Raji (cell line): ENCODE measurements around the gene HPN.

Source experiments
- POLR2A ChIP-seq: IDR thresholded peaks from 2 replicates; pipeline ENCODE4 v1.6.1; 2011; ENCODE audit warnings: low read depth, low read length, control low read depth; ENCODE audit not compliant: insufficient read depth

The HPN gene

GRCh38 chr19:35041548-35042055 lies at the start of gene HPN:
TSS of gene HPN (plus strand) at chr19:35041721. CDS start at chr19:35042507, 786 bp downstream.
- TF ChIP-seq POLR2A: no peak

DNA sequence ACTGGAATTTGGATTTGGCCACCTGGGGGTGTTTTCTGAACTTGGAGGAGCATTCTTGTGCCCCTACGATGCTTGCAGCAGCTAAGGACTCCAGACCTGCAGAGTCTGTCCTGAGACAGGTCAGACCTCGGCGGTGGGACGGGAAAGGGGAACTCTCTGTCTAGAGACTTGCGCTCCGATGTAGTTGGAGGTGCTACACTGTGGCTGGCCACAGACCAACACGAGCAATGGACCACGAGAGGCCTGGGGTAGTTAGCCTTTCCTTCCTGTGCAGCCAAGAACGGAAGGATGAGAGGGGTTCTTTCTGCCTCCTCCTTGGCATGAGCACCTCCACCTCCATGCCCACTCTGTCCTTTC lies 47.3 kb upstream of the HPN start:
- no peak for TF ChIP-seq POLR2A

- TF ChIP-seq POLR2A: no peak
Observed at GRCh38 chr19:34994643-34995541, 46.6 kb upstream of the HPN start.

DNA sequence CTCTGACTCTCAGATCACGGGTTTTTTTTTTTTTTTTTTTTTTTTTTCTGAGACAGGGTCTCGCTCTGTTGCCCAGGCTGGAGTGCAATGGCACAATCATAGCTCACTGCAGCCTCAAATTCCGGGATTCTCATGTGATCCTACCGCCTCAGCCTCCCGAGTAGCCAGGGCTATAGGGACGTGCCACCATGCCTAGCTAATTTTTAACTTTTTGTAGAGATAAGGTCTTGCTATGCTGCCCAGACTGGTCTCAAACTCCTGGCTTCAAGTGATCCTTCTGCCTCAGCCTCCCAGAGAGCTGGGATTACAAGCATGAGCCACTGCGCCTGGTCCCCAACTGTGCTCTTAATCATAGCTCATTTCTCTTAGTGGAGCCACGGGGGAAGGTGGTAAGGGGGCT lies 46.0 kb upstream of the HPN start:
- TF ChIP-seq POLR2A: no peak

- no peak for TF ChIP-seq POLR2A
Observed at GRCh38 chr19:34997071-34997617, 44.4 kb upstream of the HPN start.

DNA sequence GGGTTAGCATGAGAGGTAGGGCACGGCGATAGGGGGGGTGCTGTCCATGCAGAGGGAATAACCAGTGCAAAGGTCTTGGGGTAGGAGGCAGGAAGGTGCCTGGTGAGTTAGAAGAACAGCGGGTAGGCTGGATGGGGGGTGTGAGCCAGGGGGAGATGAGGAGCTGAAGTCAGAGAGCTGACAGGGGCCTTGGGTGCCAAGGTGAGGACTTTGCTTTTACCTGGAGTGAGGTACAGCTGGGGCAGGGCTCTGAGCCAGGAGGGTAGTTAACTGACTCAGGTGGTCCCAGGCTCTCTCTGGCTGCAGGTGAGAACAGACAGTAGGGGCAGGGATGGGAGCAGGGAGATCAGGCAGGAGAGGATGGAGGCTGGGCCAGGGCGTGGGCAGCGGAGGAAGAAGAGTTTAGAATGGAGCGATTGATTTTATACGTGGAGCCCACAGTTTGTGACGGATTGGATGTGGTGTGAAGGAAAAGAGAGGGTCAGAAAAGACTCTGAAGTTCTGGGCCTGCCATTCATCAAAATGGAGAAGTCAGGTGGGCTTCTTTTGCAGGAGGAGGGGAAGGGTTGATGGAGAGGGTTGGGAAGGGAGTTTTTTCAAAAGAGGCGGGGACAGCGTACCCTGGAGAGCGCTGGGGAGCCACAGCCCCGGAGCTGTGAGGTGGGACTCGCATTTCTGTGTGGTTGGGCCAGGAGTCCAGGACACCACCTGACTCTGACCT lies 42.6 kb upstream of the HPN start:
- TF ChIP-seq POLR2A: no peak

- peak; percentile 56; the same call in 1 of the 2 replicates for TF ChIP-seq POLR2A
Observed at GRCh38 chr19:34999498-35000337, 41.8 kb upstream of the HPN start, which contains the start of gene GRAMD1A. TSS of gene GRAMD1A (plus strand) at chr19:35000323. CDS start at chr19:35000479, 156 bp downstream.

- TF ChIP-seq POLR2A: peak; percentile 57
Observed at GRCh38 chr19:35000338-35000646, 41.2 kb upstream of the HPN start.

- peak; percentile 56 for TF ChIP-seq POLR2A
Observed at GRCh38 chr19:35000647-35001501, 40.6 kb upstream of the HPN start.

DNA sequence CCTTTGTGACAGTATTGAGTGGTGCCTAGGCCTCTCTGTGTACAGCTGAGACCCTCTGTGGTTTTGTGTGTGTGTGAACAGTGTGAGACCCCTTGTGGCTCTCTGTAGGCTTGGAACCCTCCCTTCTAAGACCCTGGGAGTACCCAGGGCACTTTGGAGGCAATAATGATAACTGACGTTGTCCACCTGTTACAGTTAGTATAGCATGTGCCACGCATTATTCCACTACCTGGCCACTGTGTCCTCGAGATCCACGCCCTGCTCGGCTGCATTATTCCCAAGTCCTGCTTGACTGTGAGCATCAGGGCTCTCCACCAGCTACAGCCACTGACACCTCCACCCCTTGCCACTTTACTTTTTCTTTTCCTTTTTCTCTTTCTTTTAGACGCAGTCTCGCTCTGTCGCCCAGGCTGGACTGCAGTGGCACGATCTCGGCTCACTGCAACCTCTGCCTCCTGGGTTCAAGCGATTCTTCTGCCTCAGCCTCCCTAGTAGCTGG lies 39.4 kb upstream of the HPN start:
- no peak for TF ChIP-seq POLR2A

DNA sequence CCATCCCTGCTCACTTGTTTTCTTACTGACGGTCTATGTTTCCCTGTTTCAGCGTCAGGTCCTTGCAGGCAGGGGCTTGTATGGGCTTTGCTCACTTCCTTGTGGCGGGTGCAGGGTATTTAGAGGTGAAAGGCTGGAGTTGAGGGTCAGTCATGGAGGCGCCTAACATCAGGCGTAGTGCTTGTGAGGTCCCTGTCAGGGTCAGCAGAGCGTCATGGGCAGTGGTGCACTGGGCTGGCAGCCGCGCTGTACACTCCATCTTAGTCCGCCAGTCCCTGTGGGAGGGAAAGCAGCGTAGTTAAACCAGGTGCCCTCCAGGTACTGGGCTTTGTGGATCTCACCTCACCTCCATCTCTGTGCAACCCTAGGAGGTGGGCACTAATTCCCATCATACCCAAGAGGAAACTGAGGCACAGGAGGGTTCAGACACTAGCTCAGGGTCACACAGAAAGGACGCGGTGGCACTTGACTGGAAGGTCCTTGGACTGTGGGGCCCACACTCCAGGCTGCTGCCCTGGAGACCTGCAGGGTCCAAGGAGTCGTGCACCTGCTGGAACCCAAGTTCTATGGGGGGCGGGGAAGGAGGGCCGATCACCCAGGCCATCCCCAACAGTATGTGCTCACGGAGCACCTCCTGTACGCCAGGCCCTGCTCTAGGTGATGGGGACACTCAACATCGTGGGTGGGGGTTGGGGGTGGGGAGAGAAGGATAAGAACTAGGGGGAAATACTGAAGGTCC lies 36.8 kb upstream of the HPN start:
- TF ChIP-seq POLR2A: no peak

DNA sequence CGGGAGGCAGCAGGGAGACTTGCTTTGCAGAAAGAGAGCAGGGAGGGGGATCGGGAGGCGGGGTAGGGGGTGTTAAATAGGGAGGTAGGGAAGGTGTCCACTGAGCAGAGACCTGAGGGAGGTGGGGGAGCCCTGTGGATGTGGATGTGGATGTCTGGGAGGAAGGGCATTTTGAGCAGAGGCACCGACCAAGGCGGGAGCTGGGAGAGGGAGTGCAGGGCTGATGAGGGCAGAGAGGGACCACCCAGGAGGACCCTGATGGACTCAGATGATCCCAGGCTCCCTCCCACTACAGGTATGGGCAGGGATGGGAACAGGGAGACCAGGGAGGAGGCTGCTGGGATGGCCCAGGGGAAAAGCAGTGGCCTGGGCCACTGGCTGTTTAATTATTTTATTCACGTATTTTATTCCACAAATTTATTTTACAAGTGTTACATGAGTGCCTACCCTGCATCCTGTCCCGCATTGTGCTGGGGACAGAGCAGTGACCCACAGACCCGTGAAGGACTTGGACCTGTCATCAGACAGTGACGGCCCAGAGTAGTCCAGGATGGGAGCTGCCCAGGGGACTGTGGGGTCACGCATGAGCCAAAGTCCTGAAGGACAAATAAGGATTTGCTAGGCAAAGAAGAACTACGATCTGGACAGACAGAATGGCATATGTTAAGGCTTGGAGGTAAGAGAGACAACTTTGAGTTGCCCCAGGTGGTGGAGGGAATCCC lies 36.1 kb upstream of the HPN start:
- no peak for TF ChIP-seq POLR2A

DNA sequence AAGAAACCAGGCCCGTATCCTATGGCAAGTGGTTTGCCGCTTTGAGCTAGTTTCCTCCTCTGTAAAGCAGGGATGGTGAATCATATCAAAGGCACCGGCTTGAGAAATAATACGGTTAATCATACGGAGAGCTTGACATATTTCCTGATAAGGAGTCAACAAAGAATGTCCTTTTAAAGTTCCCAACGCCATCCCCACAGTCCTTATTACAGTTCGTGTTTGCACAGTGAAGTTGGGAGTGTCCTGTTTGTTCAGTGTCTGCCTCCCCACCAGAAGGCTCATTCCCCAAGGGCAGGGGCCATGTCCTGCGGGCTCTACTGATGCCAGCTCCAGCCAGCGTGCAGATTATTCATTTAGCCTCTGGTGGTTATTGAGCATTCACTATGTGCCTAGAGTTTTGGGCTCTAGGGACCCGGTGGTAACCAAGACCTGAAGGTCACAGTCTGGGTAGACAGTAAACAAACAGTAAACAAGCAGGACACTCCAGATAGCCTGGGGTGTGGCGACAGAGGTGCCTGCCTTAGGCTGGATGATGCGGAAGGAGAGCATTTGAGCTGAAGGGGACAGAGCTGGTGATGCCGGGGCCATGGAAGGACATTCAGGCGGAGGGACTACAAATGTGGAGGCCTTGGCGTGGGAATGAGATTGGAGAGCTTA lies 35.1 kb upstream of the HPN start:
- TF ChIP-seq POLR2A: no peak
